WTC11 (cell line): ENCODE results near the gene FOXO1.

ENCODE experiments used
- AR ChIP-seq: fragments of 250-450 bp; sonication (Bioruptor Pico); IDR thresholded peaks from 2 replicates; pipeline ENCODE4 v1.9.0; 2021; ENCODE audit warnings: mild to moderate bottlenecking
- ATF2 ChIP-seq: sonication (generic); formaldehyde crosslinking; IDR thresholded peaks from 2 replicates; pipeline ENCODE4 v1.8.1; 2022; ENCODE audit warnings: low read depth, missing genetic modification reagents, borderline replicate concordance
- ATF3 ChIP-seq: sonication (generic); formaldehyde crosslinking; conservative IDR thresholded peaks from 2 replicates; pipeline ENCODE4 v1.8.1; 2022; ENCODE audit warnings: mild to moderate bottlenecking, missing genetic modification reagents
- CTCF ChIP-seq: fragments of 200-600 bp; IDR thresholded peaks from 2 replicates; pipeline ENCODE4 v1.8.0; 2022; ENCODE audit warnings: antibody characterized with exemption
- E2F5 ChIP-seq: sonication (generic); formaldehyde crosslinking; IDR thresholded peaks from 2 replicates; pipeline ENCODE4 v1.8.1; 2022; ENCODE audit warnings: mild to moderate bottlenecking, moderate library complexity, missing genetic modification reagents
- MAX ChIP-seq: sonication (generic); formaldehyde crosslinking; IDR thresholded peaks from 2 replicates; pipeline ENCODE4 v1.8.0; 2022; ENCODE audit warnings: mild to moderate bottlenecking, missing genetic modification reagents
- MLX ChIP-seq: sonication (generic); formaldehyde crosslinking; IDR thresholded peaks from 2 replicates; pipeline ENCODE4 v1.8.1; 2023; ENCODE audit warnings: mild to moderate bottlenecking, missing genetic modification reagents, moderate library complexity
- NFYB ChIP-seq: sonication (generic); formaldehyde crosslinking; conservative IDR thresholded peaks from 2 replicates; pipeline ENCODE4 v1.8.0; 2022; ENCODE audit warnings: low read depth, missing genetic modification reagents
- SMAD3 ChIP-seq: sonication (generic); formaldehyde crosslinking; IDR thresholded peaks from 2 replicates; pipeline ENCODE4 v1.8.0; 2022; ENCODE audit warnings: missing genetic modification reagents, mild to moderate bottlenecking, borderline replicate concordance
- STAT6 ChIP-seq: sonication (generic); formaldehyde crosslinking; conservative IDR thresholded peaks from 2 replicates; pipeline ENCODE4 v1.8.1; 2023; ENCODE audit warnings: mild to moderate bottlenecking, low read depth, missing genetic modification reagents, moderate library complexity
- ZNF232 ChIP-seq: sonication (generic); formaldehyde crosslinking; IDR thresholded peaks from 2 replicates; pipeline ENCODE4 v1.8.0; 2022; ENCODE audit warnings: mild to moderate bottlenecking, missing genetic modification reagents
- ZNF416 ChIP-seq: fragments of 250-450 bp; sonication (Bioruptor Pico); IDR thresholded peaks from 2 replicates; pipeline ENCODE4 v1.9.0; 2021; ENCODE audit warnings: mild to moderate bottlenecking, inconsistent platforms

GRCh38 chr13:40632915-40633314 lies 33.5 kb downstream of the FOXO1 start:
- no peak for TF ChIP-seq CTCF
- no peak for TF ChIP-seq ZNF232 (CRISPR knock-in tag)
- TF ChIP-seq E2F5 (CRISPR knock-in tag) = no peak
- no peak for TF ChIP-seq MAX
- no peak for TF ChIP-seq AR (CRISPR knock-in tag)
- no peak for TF ChIP-seq STAT6 (CRISPR knock-in tag)
- no peak for TF ChIP-seq ATF3
- no peak for TF ChIP-seq ZNF416
- TF ChIP-seq NFYB (CRISPR knock-in tag) = no peak
- no peak for TF ChIP-seq SMAD3 (CRISPR knock-in tag)
- no peak for TF ChIP-seq ATF2 (CRISPR knock-in tag)
- no peak for TF ChIP-seq MLX (CRISPR knock-in tag)
